ENCODE data around the gene TXNL1. TPM values are rescaled to one million over a fixed set of nuclear protein-coding genes. Genes with fewer than 3 reads are reported as not detected.

Gene TXNL1
- total RNA-seq, 3 donors from 2014 or later: 122 to 135 (median 123) TPM

DNA sequence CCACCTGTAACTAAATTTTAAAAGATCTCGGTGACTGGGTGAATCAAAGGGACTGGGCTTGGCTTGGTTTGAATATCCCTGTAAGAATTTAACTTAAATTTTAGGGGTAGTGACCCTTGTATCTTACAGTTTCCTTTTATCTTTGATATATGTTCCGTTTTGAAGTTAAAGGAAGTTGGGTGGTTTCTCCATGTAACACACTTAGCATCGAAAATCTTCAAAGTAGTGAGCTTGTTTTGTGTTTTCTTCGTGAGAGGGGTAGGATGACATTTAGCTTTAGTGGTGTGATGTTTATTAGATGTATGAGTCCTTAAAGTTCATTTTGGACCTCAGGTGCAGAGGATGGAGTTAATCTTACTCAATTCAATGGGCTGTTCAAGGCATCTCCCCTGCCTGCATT is 14.4 kb upstream of the TXNL1 start:
- ATAC-seq (no peak), DNase-seq (no peak)
- Mint-ChIP-seq H3K36me3 (ENCODE audit: insufficient read depth) (peaks cover 5% of the 10 kb centered on the region), H3K4me3 (peak overlapping the region; percentile 90), H3K4me1 (ENCODE audit: low read depth) (peaks cover 52% of the 10 kb centered on the region), H3K27me3 (ENCODE audit: low read depth) (no peaks in the 10 kb centered on the region), H3K9me3 (no peaks in the 10 kb centered on the region)

DNA sequence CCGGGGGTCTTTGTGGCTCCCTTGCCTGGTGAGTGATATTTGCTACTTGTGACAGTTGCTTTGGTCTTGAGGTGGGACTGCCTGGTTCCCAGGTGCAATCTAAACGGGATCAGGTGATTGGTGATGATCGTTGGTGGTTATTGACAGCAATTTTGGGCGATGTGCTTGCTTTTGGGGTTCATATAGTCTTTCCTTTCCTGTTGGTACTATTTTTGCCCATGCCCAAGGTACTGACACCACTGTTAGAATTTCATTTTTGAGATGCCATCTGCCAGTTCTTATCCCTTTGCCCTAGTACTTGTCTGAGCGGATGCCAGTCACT is 13.3 kb upstream of the TXNL1 start:
- peaks cover 4% of the 10 kb centered on the region for H3K36me3 Mint-ChIP-seq (ENCODE audit: insufficient read depth)
- no peak for DNase-seq
- H3K27me3 Mint-ChIP-seq (ENCODE audit: low read depth): no peaks in the 10 kb centered on the region
- peak overlapping the region; percentile 90 for H3K4me3 Mint-ChIP-seq
- no peak for ATAC-seq
- H3K4me1 Mint-ChIP-seq (ENCODE audit: low read depth): peaks cover 59% of the 10 kb centered on the region
- H3K9me3 Mint-ChIP-seq: no peaks in the 10 kb centered on the region

- Mint-ChIP-seq H3K27me3 (ENCODE audit: low read depth) (no peaks in the 10 kb centered on the region), H3K36me3 (ENCODE audit: insufficient read depth) (peaks cover 4% of the 10 kb centered on the region), H3K4me1 (ENCODE audit: low read depth) (peaks cover 56% of the 10 kb centered on the region), H3K9me3 (no peaks in the 10 kb centered on the region), H3K4me3 (peak within 1 kb of the TSS; percentile 90)
- DNase-seq (peak; percentile 94), ATAC-seq (peak; percentile 95 to 96)
Observed at GRCh38 chr18:56650944-56651770, 12.8 kb upstream of the TXNL1 start, which contains the start of gene WDR7. WDR7 (plus strand) TSS chr18:56651359; CDS start chr18:56672516, 21,157 bp downstream.

- H3K27me3 Mint-ChIP-seq (ENCODE audit: low read depth): no peaks in the 10 kb centered on the region
- no peak overlapping the region for H3K4me3 Mint-ChIP-seq
- no peak for DNase-seq
- H3K4me1 Mint-ChIP-seq (ENCODE audit: low read depth): peaks cover 45% of the 10 kb centered on the region
- peaks cover 4% of the 10 kb centered on the region for H3K36me3 Mint-ChIP-seq (ENCODE audit: insufficient read depth)
- ATAC-seq: no peak
- H3K9me3 Mint-ChIP-seq: no peaks in the 10 kb centered on the region
Observed at GRCh38 chr18:56649996-56650395, 11.6 kb upstream of the TXNL1 start.

DNA sequence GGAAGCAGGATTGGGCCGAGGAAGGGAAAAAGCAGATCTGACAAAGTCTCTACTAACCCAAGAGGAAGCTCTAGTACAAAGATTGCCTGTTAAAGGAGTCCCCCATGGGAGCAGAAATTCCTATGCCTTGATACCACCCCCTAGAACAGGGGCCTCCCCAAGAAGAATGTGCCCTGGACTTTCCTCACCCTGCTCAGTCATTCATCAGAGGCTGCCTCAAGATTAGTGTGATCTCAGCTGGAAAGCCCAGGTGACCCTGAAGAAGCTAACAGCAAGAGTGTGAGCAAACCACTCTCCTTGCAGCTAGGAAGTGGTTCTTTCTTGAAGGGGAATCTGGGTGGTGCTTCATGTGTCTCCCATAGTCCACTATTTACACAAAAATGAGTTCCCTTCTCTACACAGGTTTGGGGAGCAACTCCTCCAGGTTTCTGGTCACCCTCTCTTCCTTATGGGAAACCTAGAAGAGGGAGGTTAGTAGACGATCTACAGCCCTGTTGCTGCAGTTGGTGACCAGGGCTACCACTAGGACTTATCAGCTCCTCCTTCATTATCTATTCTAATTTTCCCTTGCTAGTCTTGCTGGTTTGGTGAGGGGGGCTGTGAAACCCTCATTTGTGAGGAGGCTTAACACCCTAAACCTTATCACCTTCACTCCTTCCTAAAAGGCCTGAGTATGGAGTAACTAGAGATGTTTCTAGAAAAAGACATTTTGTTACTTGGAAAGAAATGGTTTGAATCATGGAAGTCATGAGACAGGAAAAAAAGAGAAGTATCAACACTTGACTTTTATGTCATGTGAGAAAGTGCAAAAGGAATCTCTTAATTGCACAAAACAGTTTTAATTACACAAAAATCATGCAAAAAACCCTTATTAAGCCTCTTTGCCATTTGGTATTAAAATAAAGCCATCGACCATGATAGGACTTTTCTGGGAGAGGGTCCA is 9.8 kb upstream of the TXNL1 start:
- peaks cover 28% of the 10 kb centered on the region for H3K4me1 Mint-ChIP-seq (ENCODE audit: low read depth)

DNA sequence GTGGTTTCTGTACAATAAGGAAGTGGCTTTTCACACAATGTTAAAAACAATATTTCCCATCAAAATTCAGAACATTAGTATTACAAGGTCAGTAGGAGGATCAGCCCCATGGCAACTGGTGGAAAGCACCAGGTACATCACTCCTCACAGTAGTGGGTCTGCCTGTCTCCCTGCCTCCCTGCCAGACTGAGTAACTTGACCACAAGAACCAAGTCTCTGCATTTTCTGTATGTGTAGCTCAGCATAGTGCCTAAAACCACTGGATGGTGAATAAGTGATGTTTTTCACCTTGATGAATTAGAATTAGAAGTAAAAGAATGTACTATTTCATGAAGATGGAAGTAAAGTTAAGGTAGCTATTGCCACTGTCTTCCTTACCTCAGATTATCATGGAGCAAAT is 8.7 kb upstream of the TXNL1 start:
- H3K4me1 Mint-ChIP-seq (ENCODE audit: low read depth): peaks cover 18% of the 10 kb centered on the region
- H3K9me3 Mint-ChIP-seq: no peaks in the 10 kb centered on the region
- ATAC-seq (no peak), DNase-seq (no peak)
- H3K27me3 Mint-ChIP-seq (ENCODE audit: low read depth): no peaks in the 10 kb centered on the region
- no peaks in the 10 kb centered on the region for H3K36me3 Mint-ChIP-seq (ENCODE audit: insufficient read depth)
- H3K4me3 Mint-ChIP-seq: no peak overlapping the region

More for the DNA sequence above, 9.8 kb upstream of the TXNL1 start:
- no peaks in the 10 kb centered on the region for H3K36me3 Mint-ChIP-seq (ENCODE audit: insufficient read depth)
- ATAC-seq: no peak
- H3K9me3 Mint-ChIP-seq: no peaks in the 10 kb centered on the region
- no peak for DNase-seq
- no peaks in the 10 kb centered on the region for H3K27me3 Mint-ChIP-seq (ENCODE audit: low read depth)
- H3K4me3 Mint-ChIP-seq: no peak overlapping the region

- ATAC-seq (no peak), DNase-seq (no peak)
- Mint-ChIP-seq H3K4me3 (no peak overlapping the region), H3K9me3 (no peaks in the 10 kb centered on the region), H3K36me3 (ENCODE audit: insufficient read depth) (no peaks in the 10 kb centered on the region), H3K27me3 (ENCODE audit: low read depth) (no peaks in the 10 kb centered on the region), H3K4me1 (ENCODE audit: low read depth) (peaks cover 10% of the 10 kb centered on the region)
Observed at GRCh38 chr18:56645415-56646016, 7.1 kb upstream of the TXNL1 start.

GRCh38 chr18:56643381-56643780 is 5.0 kb upstream of the TXNL1 start:
- no peak overlapping the region for H3K4me3 Mint-ChIP-seq
- no peaks in the 10 kb centered on the region for H3K27me3 Mint-ChIP-seq (ENCODE audit: low read depth)
- ATAC-seq: no peak
- no peak for DNase-seq
- H3K4me1 Mint-ChIP-seq (ENCODE audit: low read depth): peaks cover 16% of the 10 kb centered on the region
- H3K36me3 Mint-ChIP-seq (ENCODE audit: insufficient read depth): no peaks in the 10 kb centered on the region
- no peaks in the 10 kb centered on the region for H3K9me3 Mint-ChIP-seq

- Mint-ChIP-seq H3K4me1 (ENCODE audit: low read depth) (peaks cover 14% of the 10 kb centered on the region), H3K27me3 (ENCODE audit: low read depth) (no peaks in the 10 kb centered on the region), H3K9me3 (no peaks in the 10 kb centered on the region), H3K4me3 (no peak overlapping the region), H3K36me3 (ENCODE audit: insufficient read depth) (no peaks in the 10 kb centered on the region)
- no peak for ATAC-seq
- no peak for DNase-seq
Observed at GRCh38 chr18:56641714-56642337, 3.4 kb upstream of the TXNL1 start.

GRCh38 chr18:56639571-56639970 is 1.2 kb upstream of the TXNL1 start:
- H3K36me3 Mint-ChIP-seq (ENCODE audit: insufficient read depth): peaks cover 9% of the 10 kb centered on the region
- H3K4me1 Mint-ChIP-seq (ENCODE audit: low read depth): peaks cover 35% of the 10 kb centered on the region
- H3K27me3 Mint-ChIP-seq (ENCODE audit: low read depth): no peaks in the 10 kb centered on the region
- ATAC-seq (no peak), DNase-seq (no peak)
- peak overlapping the region; percentile 100 for H3K4me3 Mint-ChIP-seq
- no peaks in the 10 kb centered on the region for H3K9me3 Mint-ChIP-seq

DNA sequence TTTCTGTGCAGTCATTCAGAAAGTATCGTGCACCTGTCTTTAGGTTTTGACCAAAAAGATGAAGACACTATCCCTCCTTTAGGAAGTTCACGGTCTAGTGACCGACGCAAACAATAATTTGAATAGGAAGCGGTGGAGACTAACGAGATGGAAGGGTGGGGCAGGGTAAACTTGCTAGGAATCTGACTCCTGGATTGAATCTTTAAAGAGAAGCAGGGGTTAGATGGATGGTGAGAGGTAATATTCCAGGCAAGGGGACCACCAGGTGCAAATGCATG is 651 bp upstream of the TXNL1 start:
- Mint-ChIP-seq H3K4me3 (peak overlapping the region; percentile 100), H3K27me3 (ENCODE audit: low read depth) (no peaks in the 10 kb centered on the region), H3K4me1 (ENCODE audit: low read depth) (peaks cover 40% of the 10 kb centered on the region), H3K9me3 (no peaks in the 10 kb centered on the region), H3K36me3 (ENCODE audit: insufficient read depth) (peaks cover 11% of the 10 kb centered on the region)
- no peak for ATAC-seq
- no peak for DNase-seq

GRCh38 chr18:56637711-56638231 is 621 bp downstream of the TXNL1 start:
- ATAC-seq (peak; percentile 6 to 7), DNase-seq (no peak)
- Mint-ChIP-seq H3K4me3 (peak overlapping the region; percentile 100), H3K9me3 (no peaks in the 10 kb centered on the region), H3K36me3 (ENCODE audit: insufficient read depth) (peaks cover 15% of the 10 kb centered on the region), H3K4me1 (ENCODE audit: low read depth) (peaks cover 45% of the 10 kb centered on the region), H3K27me3 (ENCODE audit: low read depth) (no peaks in the 10 kb centered on the region)

DNA sequence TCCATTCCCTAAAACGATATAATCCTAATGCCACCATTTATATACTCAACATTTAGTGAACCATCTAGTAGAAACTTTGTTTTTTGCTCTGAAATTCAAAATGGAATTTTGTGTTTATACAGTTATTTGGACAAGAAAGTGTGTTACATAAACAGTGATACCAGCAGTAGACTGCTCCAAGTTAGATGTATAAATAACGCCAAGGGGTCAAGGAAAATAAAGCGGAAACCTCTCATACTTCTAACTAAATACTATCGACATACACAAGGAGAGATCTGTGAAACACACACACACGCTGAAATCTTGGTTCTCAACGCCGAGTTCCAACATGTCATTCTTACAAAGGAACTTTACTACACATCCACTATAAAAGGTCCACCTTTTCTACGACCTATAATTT is 1.2 kb downstream of the TXNL1 start:
- no peak for DNase-seq
- H3K27me3 Mint-ChIP-seq (ENCODE audit: low read depth): no peaks in the 10 kb centered on the region
- peaks cover 16% of the 10 kb centered on the region for H3K36me3 Mint-ChIP-seq (ENCODE audit: insufficient read depth)
- peaks cover 49% of the 10 kb centered on the region for H3K4me1 Mint-ChIP-seq (ENCODE audit: low read depth)
- H3K9me3 Mint-ChIP-seq: no peaks in the 10 kb centered on the region
- no peak for ATAC-seq
- peak overlapping the region; percentile 100 for H3K4me3 Mint-ChIP-seq

DNA sequence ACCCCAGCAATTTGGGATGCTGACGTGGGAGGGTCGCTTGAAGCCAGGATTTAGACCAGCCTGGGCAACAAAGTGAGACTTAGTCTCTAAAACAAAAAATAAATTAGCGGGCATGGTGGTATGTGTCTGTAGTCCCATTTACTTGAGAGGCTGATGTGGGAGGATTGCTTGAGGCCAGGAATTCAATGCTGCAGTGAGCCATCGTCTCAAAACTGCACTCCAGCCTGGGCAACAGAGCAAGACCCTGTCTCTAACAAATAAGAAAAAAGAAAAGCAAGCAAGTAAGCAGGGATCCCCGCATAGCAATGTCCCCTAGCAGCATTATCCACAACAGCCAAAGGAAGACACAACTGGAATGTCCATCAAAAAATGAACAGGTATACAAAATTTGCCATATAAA is 3.4 kb downstream of the TXNL1 start:
- Mint-ChIP-seq H3K4me1 (ENCODE audit: low read depth) (peaks cover 67% of the 10 kb centered on the region), H3K36me3 (ENCODE audit: insufficient read depth) (peaks cover 22% of the 10 kb centered on the region), H3K27me3 (ENCODE audit: low read depth) (no peaks in the 10 kb centered on the region), H3K4me3 (peak overlapping the region; percentile 34), H3K9me3 (no peaks in the 10 kb centered on the region)
- DNase-seq (no peak), ATAC-seq (no peak)

Data from activated T-cell treated with anti-CD3 and anti-CD28 coated beads, Interleukin-2, amount 50 U/mL, for 4 hours (primary cell).